Measurements from ENCODE around the gene CHST11. TPM values are rescaled to one million over a fixed set of nuclear protein-coding genes. Genes with fewer than 3 reads are reported as not detected.

The CHST11 gene
- total RNA-seq, 1 experiment from 2014 or later = 0.25 TPM

GRCh38 chr12:104630230-104630670 is 173.5 kb downstream of the CHST11 start:
- CTCF ChIA-PET = no interaction called here
- POLR2A ChIA-PET = no interaction called here
- peaks cover 12% of the 10 kb centered on the region for H3K27me3 Mint-ChIP-seq (ENCODE audit: insufficient read depth, unreplicated experiment)
- no peak for TF ChIP-seq CTCF (IDR thresholded peaks at IDR 0.05; ENCODE audit: insufficient read depth in 1 of 2, low read depth in 1 of 2, low read length in 1 of 2, severe bottlenecking in 1 of 2, unreplicated experiment in 1 of 2)
- no peak overlapping the region for H3K4me3 Mint-ChIP-seq (ENCODE audit: unreplicated experiment)
- H3K36me3 Mint-ChIP-seq (ENCODE audit: insufficient read depth, unreplicated experiment) = no peaks in the 10 kb centered on the region
- no peaks in the 10 kb centered on the region for H3K4me1 ChIP-seq
- no peak for DNase-seq
- no peaks in the 10 kb centered on the region for H3K9me3 Mint-ChIP-seq (ENCODE audit: unreplicated experiment)
- BruUV-seq (replicated peaks) = no TSS peak
- H3K9me3 ChIP-seq = no peaks in the 10 kb centered on the region; the same call in 1 of the 2 replicates
- no peaks in the 10 kb centered on the region for H3K27me3 ChIP-seq (replicated peaks; ENCODE audit: control insufficient read depth, insufficient read depth, low read length)
- H3K36me3 ChIP-seq (ENCODE audit: control insufficient read depth, insufficient read depth, low read length) = no peaks in the 10 kb centered on the region
- no peaks in the 10 kb centered on the region for H3K4me1 Mint-ChIP-seq (ENCODE audit: low read depth, unreplicated experiment)
- H3K27ac Mint-ChIP-seq (ENCODE audit: unreplicated experiment) = no peak overlapping the region
- H3K4me3 ChIP-seq (ENCODE audit: low read depth, low read length) = no peak overlapping the region
- intact Hi-C loops (cut with micrococcal nuclease; ENCODE audit: unreplicated experiment) = no loop called here

GRCh38 chr12:104631867-104632266 is 175.1 kb downstream of the CHST11 start:
- no peaks in the 10 kb centered on the region for H3K36me3 ChIP-seq (ENCODE audit: control insufficient read depth, insufficient read depth, low read length)
- no peak for DNase-seq
- no TSS peak for BruUV-seq (replicated peaks)
- Mint-ChIP-seq H3K4me1 (ENCODE audit: low read depth, unreplicated experiment) (no peaks in the 10 kb centered on the region), H3K36me3 (ENCODE audit: insufficient read depth, unreplicated experiment) (no peaks in the 10 kb centered on the region), H3K27ac (ENCODE audit: unreplicated experiment) (no peak overlapping the region), H3K9me3 (ENCODE audit: unreplicated experiment) (no peaks in the 10 kb centered on the region), H3K4me3 (ENCODE audit: unreplicated experiment) (no peak overlapping the region), H3K27me3 (ENCODE audit: insufficient read depth, unreplicated experiment) (peaks cover 12% of the 10 kb centered on the region)
- ChIA-PET CTCF (no interaction called here), POLR2A (no interaction called here)
- H3K4me1 ChIP-seq = no peaks in the 10 kb centered on the region
- no peak for TF ChIP-seq CTCF (IDR thresholded peaks at IDR 0.05; ENCODE audit: insufficient read depth in 1 of 2, low read depth in 1 of 2, low read length in 1 of 2, severe bottlenecking in 1 of 2, unreplicated experiment in 1 of 2)
- H3K9me3 ChIP-seq = no peaks in the 10 kb centered on the region; the same call in 1 of the 2 replicates
- H3K27me3 ChIP-seq (replicated peaks; ENCODE audit: control insufficient read depth, insufficient read depth, low read length) = no peaks in the 10 kb centered on the region
- H3K4me3 ChIP-seq (ENCODE audit: low read depth, low read length) = no peak overlapping the region
- intact Hi-C loops (cut with micrococcal nuclease; ENCODE audit: unreplicated experiment) = no loop called here

- DNase-seq = no peak
- H3K36me3 ChIP-seq (ENCODE audit: control insufficient read depth, insufficient read depth, low read length) = no peaks in the 10 kb centered on the region
- POLR2A ChIA-PET = interaction anchor here (0.6 kb wide), 1 partner anchor 939 kb away, joined by 3 read pairs; no protein-coding TSS in a partner anchor
- Mint-ChIP-seq H3K27me3 (ENCODE audit: insufficient read depth, unreplicated experiment) (peaks cover 12% of the 10 kb centered on the region), H3K27ac (ENCODE audit: unreplicated experiment) (no peak overlapping the region), H3K4me1 (ENCODE audit: low read depth, unreplicated experiment) (no peaks in the 10 kb centered on the region), H3K4me3 (ENCODE audit: unreplicated experiment) (no peak overlapping the region), H3K36me3 (ENCODE audit: insufficient read depth, unreplicated experiment) (no peaks in the 10 kb centered on the region), H3K9me3 (ENCODE audit: unreplicated experiment) (no peaks in the 10 kb centered on the region)
- H3K4me1 ChIP-seq = no peaks in the 10 kb centered on the region
- no peak overlapping the region for H3K4me3 ChIP-seq (ENCODE audit: low read depth, low read length)
- intact Hi-C loops (cut with micrococcal nuclease; ENCODE audit: unreplicated experiment) = no loop called here
- no TSS peak for BruUV-seq (replicated peaks)
- CTCF ChIA-PET = no interaction called here
- no peaks in the 10 kb centered on the region; the same call in 1 of the 2 replicates for H3K9me3 ChIP-seq
- no peak for TF ChIP-seq CTCF (IDR thresholded peaks at IDR 0.05; ENCODE audit: insufficient read depth in 1 of 2, low read depth in 1 of 2, low read length in 1 of 2, severe bottlenecking in 1 of 2, unreplicated experiment in 1 of 2)
- H3K27me3 ChIP-seq (replicated peaks; ENCODE audit: control insufficient read depth, insufficient read depth, low read length) = no peaks in the 10 kb centered on the region
These were observed 176.0 kb downstream of the CHST11 start for GRCh38 chr12:104632724-104633201.

Data from Caco-2 (cell line).